CD4-positive, alpha-beta T cell treated with Interleukin-15 for 1 hour (primary cell): ENCODE results near the gene ELMOD2.

Source experiments
- DNase-seq: peaks from one replicate; pipeline ENCODE4 v3.0.0-alpha.2; 2020

ELMOD2 gene

GRCh38 chr4:140584439-140584838, 60.5 kb downstream of the ELMOD2 start:
- no peak for DNase-seq

- no peak for DNase-seq
Measured at GRCh38 chr4:140595065-140595464, 71.1 kb downstream of the ELMOD2 start.

GRCh38 chr4:140600408-140600807, 76.4 kb downstream of the ELMOD2 start:
- no peak for DNase-seq

GRCh38 chr4:140602714-140603113, 78.7 kb downstream of the ELMOD2 start:
- no peak for DNase-seq

- no peak for DNase-seq
Measured at GRCh38 chr4:140603286-140603685, 79.3 kb downstream of the ELMOD2 start.
